ENCODE measurements around the gene KIAA1958.

The KIAA1958 gene

DNA sequence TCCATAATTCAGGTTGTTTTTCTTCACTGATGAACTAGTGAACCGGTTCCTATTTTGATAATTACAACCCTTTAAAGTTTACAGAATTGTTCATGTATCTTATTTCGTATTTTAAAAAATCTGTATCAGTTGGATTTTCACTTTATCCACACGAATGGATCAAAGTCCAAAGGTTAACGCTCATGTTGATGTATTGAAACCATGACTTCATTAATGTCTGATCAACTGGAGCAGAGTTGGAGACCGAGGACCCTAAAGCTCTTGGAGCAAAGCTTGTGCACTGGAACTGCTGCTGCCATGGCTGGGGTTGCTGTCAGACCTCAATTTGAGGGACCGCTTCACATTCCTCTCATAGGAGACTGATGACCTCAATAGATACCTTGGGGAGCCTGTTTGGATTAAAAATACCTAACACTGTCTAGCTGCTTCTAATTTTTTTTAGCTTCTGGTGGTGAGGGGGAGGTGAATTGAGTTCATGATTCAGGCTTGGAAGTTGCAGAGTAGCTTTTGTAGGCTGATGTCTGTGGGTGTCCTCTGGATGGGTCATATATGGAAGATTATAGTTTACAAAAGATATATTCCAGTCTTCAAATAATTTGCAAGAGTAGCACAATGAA, 45.1 kb downstream of the KIAA1958 start:
- no peak for DNase-seq

GRCh38 chr9:112532427-112532826, 45.8 kb downstream of the KIAA1958 start:
- no peak for DNase-seq

GRCh38 chr9:112533660-112534059, 47.0 kb downstream of the KIAA1958 start:
- no peak for DNase-seq

DNA sequence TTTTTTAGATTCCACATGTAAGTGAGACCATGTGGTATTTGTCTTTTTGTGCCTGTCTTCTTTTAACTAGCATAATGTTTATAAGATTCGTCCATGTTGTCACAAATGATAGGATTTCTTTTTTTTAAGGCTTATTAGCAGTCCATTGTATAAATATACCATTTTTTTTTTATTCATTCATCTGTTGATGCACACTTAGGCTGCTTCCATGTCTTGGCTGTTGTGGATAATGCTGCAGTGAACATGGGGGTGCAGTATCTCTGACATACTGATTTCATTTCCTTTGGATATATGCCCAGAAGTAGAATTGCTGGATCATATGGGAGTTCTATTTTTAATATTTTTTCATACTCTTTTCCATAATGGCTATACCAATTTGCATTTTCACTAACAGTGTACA, 48.7 kb downstream of the KIAA1958 start:
- no peak for DNase-seq

DNA sequence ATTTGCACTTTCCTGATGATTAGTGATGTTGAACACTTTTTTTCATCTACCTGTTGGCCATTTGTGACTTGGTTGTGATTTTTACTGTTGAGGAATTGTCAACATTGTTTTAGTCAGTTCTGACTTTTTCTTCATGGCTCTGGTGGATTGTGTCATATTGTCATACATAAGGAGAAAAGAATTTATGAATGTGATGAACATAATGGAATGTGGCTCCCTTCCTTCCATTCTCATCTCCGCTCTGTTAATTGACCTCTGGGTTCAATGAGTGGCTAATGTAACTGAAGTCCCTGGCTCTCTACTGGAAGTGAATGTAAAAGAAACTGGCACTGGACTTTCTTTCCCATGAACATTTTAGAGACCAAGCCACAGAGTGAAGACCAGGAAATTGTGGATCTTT, 49.2 kb downstream of the KIAA1958 start:
- DNase-seq = no peak

GRCh38 chr9:112537561-112537960, 50.9 kb downstream of the KIAA1958 start:
- no peak for DNase-seq

- no peak for DNase-seq
Measured at GRCh38 chr9:112540800-112541199, 54.2 kb downstream of the KIAA1958 start.

DNA sequence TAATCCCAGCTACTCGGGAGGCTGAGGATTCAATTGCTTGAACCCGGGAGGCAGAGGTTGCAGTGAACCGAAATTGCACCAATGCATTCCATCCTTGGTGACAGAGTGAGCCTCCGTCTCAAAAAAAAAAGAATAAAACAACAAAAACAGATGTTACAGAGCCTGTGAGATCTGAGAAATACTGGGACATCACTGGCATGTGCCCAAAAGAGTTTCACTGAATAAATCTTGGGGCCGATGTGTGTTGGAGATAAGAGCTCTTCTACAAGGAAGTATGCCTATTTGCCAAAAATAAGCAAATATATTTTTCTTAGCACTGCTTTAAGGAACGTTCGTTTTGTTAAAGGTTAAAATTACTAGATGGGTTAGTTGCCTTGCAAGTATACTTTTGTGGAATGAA, 55.1 kb downstream of the KIAA1958 start:
- DNase-seq = no peak

DNA sequence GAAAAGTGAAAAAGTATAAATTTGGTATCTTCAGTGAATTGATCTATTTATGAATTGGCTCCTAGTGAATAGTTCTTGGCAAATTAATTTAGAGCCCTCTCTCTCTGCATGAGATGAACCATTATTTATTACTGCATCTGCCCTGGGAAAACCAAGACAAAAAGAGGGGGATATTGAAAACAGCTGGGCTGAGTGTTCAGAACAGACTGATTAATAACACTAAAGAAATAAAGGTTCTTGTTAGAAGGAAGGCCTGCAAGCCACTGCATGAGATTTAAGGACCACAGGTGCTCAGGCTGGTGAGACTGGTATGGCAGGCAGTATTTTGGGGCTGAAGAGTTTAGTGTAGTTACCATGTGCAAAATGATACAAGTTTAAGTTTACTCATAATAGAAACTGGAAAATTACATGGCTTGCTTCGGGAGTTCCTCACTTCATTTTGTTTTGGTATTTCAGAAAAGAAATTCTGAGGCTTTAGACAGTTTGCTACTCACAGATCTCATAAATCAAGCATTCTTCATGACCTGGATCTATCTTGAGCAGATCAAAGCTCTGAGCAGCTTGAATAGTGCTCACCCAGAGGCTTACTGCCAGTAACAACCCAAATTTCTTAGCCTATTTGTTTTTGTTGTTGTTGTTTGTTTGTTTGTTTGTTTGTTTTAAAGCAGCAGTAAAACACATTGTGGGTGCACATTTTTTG, 56.1 kb downstream of the KIAA1958 start:
- DNase-seq = no peak

DNA sequence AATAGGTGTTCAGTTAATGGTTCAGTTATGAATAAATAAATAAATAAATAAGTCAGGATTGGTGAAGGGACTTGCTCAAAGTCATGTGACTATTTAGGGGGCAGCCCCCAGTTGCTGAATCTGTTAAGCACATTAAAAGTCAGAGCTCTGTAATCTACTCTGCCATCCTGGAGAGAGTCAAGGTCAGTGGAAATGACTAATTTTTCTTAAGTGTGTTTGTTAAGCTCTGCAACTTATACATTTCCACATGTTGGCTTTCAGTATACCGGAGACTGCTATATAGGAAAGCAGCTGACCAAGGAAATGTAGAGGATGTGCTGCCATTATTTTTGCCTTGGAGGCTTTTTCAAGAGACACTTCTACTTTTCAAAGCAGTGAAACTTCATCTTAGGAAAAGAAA, 57.9 kb downstream of the KIAA1958 start:
- no peak for DNase-seq

DNA sequence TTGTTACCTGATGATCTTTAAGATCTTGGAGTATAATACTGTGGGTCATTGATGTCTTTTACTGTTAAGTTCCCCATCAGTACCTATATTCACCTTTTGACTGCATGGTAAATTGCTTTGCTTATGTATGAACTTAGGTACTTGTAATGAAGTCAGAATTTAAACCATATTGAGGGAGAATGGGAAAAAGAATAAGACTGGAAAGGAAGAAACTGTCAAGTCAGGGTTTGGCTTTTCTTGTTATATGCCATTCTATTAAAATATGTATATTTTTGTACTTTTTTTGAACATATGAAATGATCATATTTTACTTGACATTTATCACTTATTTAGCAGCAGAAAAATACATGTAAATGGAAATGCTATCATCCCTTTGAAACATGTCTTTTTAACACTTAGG, 58.6 kb downstream of the KIAA1958 start:
- DNase-seq = no peak

DNA sequence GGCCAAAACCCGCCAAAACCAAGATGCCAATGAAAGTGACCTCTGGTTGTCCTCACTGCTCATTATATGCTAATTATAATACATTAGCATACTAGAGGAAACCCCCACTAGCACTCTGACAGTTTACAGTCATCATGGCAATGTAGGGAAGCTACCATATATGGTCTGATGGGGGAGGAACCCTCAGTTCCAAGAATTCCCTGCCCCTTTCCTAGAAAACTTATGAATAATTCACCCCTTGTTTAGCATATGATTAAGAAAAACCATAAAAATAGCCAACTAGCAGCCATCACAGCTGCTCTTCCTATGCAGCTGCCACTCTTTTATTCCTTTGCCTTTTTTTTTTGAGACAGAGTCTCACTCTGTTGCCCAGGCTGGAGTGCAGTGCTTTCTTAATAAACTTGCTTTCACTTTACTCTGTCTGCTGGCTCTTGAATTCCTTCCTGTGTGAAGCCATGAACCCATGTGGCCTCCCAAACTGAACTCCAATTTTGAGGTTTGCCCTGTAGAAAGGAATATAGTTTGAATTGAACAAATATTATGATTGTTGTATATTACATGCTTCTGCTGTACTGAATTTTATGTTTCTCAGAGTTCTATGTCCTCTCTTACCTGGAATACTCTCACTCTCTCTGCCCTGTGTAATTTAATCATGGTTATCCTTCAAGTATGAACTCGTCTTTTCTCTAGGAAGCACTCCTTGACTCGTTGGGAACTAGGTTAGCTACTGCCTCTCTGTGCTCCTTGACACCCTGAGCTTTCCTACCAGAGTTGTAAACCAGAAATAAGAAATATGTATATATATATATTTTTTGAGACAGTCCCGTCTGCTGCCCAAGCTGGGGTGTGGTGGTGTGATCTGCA, 59.8 kb downstream of the KIAA1958 start:
- no peak for DNase-seq

GRCh38 chr9:112548051-112548440, 61.4 kb downstream of the KIAA1958 start:
- DNase-seq = no peak

GRCh38 chr9:112548836-112549595, 62.4 kb downstream of the KIAA1958 start:
- no peak for DNase-seq

GRCh38 chr9:112550531-112550930, 63.9 kb downstream of the KIAA1958 start:
- DNase-seq = no peak

- no peak for DNase-seq
Measured at GRCh38 chr9:112551641-112552040, 65.0 kb downstream of the KIAA1958 start.

GRCh38 chr9:112552229-112553056, 65.8 kb downstream of the KIAA1958 start:
- DNase-seq = no peak

- no peak for DNase-seq
Measured at GRCh38 chr9:112553256-112553826, 66.7 kb downstream of the KIAA1958 start.

DNA sequence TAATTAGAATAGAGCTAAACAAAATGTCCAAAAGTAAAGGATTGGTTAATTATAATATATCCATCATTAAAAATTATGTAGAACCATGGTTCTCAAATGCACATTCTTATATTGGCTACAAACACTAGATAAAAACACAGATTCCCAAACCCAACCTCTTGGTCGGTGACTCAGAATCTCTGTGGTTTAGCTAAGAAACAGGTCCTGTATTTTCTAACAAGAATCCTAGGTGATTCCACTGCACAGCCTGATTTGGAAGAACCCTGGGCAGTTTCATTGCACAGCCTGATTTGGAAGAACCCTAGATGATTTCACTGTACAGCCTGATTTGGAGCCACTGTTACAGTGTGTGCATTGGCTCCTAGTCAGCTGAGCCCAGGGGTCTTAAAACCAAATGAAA, 67.9 kb downstream of the KIAA1958 start:
- DNase-seq = no peak

- DNase-seq = no peak
Measured at GRCh38 chr9:112555101-112555643, 68.5 kb downstream of the KIAA1958 start.

- no peak for DNase-seq
Measured at GRCh38 chr9:112555844-112556482, 69.3 kb downstream of the KIAA1958 start.
